ENCODE data around the gene PANK3. TPM values are rescaled to one million over a fixed set of nuclear protein-coding genes. Genes with fewer than 3 reads are reported as not detected.
"Not testable (repeated sequence)": the region's sequence is repeated elsewhere in the genome, so short reads cannot be mapped to it uniquely, and the experiment has no call there.

The PANK3 gene
- polyA plus RNA-seq, 10 donors = 30.5 to 54.1 (median 41.3) TPM

- DNase-seq = no peak
Observed at GRCh38 chr5:168596927-168597326, 17.8 kb upstream of the PANK3 start.

DNA sequence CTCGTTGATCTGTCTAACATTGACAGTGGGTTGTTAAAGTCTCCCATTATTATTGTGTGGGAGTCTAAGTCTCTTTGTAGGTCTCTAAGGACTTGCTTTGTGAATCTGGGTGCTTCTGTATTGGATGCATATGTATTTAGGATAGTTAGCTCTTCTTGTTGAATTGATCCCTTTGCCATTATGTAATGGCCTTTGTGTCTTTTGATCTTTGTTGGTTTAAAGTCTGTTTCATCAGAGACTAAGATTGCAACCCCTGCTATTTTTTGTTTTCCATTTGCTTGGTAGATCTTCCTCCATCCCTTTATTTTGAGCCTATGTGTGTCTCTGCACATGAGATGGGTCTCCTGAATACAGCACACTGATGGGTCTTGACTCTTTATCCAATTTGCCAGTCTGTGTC lies 17.0 kb upstream of the PANK3 start:
- not testable (repeated sequence) for DNase-seq

- no peak for DNase-seq
Observed at GRCh38 chr5:168592014-168592368, 12.8 kb upstream of the PANK3 start.

- DNase-seq = no peak
Observed at GRCh38 chr5:168591302-168592013, 12.3 kb upstream of the PANK3 start.

GRCh38 chr5:168590666-168591065 lies 11.5 kb upstream of the PANK3 start:
- DNase-seq = no peak

GRCh38 chr5:168587987-168588386 lies 8.8 kb upstream of the PANK3 start:
- DNase-seq = no peak

DNA sequence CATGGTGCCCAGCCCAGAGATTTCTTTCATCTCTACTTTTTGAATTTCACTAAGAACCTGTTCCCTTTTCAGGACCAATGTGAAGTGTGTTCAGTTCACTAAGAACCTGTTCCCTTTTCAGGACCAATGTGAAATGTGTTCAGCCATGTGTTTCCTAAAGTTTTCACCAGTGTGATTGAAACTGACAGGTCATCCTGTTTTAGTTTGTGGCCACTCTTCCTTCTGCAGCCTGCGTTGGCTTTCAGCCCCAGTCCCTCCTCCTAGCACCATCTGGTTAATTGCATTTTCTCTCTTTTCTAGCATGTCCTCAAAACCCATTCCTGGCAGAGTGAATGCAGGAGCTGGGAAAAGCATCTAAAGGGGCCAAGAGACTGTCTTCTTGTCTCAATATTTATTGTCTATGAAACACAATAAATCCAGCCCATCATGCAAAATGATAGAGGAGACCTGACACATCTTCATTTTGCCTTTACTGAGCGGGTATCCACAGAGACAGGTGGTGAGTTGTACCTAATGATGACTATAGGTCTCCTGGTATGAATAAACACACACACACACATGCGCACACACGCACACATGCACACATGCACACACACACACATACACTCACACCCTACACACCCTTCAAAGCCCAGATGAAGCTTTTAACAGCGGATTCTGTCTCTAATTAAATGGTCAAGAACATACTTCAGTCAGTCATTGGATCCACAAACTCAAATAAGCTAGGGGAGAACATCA lies 6.1 kb upstream of the PANK3 start:
- no peak for DNase-seq

DNA sequence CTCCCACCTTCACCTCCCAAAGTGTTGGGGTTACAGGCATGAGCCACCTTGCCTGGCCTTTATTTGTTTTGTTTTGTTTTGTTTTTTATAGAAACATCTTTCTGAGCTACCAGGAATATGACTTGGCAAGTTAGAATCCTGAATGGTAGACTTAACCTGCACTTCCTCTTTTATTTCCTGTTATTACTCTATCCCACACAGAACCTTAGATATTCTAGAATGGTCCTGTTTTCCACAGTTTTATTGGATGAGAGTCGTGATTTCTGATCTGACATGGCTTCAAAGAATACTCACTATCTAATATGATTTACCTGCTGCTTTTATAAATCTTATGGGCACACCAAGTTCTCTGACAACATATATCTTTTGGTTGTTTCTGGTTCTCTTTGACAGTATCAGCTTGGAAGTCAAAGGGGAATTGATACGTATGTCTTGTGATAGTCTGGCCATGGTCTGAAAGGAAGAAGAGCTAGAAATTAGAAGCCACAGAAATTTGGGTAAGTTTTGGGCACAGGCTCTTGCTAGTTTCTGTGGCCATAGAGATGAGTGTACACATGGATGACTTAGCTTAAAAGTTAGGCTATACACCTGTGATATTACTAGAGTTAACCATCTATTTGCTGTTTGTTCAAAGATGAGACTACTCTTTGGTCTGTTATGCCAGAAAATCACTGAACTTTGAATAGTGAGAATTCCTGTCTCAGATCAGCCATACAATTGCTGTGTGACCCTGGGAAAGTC lies 4.7 kb upstream of the PANK3 start:
- DNase-seq = no peak

DNA sequence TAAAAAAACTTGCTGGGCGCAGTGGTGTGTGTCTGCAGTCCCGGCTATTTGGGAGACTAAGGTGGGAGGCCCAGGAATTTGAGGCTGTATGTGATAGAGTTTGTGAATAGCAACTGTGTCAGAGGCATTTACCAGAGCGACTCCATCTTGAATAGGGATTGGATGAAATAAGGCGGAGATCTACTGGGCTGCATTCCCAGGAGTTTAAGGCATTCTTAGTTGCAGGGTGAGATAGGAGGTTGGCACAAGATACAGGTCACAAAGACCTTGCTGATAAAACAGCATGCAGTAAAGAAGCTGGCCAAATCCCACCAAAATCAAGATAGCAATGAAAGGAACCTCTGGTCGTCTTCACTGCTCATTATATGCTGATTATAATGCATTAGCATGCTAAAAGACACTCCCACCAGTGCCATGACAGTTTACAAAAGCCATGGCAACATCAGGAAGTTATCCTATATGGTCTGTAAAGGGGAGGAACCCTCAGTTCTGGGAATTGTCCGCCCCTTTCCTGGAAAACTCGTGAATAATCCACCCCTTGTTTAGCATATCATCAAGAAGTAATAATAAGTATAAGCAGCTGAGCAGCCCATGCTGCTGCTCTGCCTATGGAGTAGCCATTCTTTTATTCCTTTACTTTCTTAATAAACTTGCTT lies 1.8 kb upstream of the PANK3 start:
- not testable (repeated sequence) for DNase-seq

GRCh38 chr5:168580227-168580508 lies 1.0 kb upstream of the PANK3 start:
- DNase-seq = no peak

- peak; percentile 99 to 100 (median 99) for DNase-seq
Observed at GRCh38 chr5:168579488-168580226, 489 bp upstream of the PANK3 start.

GRCh38 chr5:168578006-168578405 lies 1.2 kb downstream of the PANK3 start:
- no peak for DNase-seq

- no peak for DNase-seq
Observed at GRCh38 chr5:168575391-168576372, 3.5 kb downstream of the PANK3 start.

DNA sequence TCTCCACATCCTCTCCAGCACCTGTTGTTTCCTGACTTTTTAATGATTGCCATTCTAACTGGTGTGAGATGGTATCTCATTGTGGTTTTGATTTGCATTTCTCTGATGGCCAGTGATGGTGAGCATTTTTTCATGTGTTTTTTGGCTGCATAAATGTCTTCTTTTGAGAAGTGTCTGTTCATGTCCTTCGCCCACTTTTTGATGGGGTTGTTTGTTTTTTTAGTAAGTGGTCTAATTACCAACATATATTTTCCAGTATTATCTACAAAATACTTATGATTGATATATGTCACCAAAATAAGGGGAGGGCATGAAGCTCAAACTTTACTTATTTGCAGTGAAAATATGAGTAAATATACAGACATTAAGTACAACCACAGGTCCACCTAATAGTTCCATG lies 5.0 kb downstream of the PANK3 start:
- not testable (repeated sequence) for DNase-seq

- DNase-seq = not testable (repeated sequence)
Observed at GRCh38 chr5:168573663-168574062, 5.5 kb downstream of the PANK3 start.

DNA sequence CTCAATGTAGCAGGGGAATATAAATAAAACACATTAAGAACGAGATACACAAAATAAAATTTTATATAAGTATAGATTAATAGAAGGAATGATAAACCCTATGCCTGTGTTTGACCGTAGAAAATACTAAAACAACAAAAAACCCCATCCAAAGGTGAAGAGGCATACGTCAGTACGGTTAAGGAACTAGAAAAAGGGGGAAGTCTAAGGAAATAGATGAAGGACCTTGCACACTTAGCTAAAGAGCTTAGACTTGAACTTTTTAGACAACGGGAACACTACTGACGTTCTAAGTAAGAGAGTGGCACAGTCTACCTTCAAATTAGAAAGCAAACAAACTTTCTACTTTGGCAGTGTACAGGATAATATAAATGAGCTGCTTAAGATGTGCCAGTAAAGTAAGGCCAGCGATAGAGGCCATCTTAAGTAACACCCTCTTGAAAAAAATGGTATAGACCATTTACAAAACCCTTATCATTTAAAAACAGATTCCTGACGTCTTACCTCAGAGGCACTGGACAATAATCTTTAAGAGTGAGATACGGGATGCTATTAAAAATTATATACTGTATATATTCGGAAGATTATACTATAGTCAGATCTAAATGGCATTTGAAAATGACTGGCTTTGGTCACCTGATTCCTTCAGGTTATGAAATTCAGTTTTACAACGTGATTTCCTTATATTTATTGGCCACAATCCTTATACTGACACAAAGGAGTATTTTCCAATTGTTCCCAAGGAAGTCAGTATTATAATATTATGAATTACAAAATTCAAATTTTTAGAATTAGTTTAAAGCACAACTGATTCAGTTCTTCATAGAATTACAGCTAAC lies 8.5 kb downstream of the PANK3 start:
- no peak for DNase-seq

DNA sequence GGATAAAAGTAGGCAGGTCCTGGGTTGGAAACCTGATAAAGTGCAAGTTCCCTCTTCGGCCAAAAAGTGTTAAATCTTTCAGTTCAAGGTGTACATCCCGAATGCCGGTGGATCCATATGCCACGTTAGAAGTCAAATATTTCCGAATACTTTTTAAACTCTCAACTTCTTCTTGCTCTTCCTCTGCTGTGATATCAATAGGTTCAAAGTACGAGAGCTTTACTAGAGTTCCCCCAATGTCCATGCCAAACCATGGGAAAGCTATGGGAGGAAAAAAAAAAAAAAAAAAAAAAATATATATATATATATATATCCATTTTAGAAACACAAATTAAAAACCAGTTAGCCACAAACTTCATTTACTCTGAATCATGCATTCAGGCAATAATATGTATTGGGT lies 10.4 kb downstream of the PANK3 start:
- no peak for DNase-seq

DNA sequence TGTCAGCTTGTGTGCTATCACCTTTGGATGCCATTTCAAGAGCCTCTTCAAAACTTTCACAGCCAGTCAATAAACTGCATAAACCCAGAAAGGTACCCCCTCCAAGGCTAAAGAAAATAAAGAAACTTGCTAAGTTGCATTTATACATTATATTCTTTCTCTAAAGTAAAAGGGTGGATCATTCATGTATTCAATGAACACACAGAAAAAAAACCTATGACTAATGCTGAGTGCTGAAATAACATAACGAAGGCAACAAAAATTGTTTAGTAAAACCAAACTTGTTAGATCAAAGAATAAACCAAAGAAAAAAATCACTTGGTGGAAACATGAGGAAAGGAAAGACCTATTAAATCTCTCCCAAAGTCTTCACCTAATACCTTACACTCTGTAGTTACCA lies 15.2 kb downstream of the PANK3 start:
- no peak for DNase-seq

GRCh38 chr5:168562279-168562678 lies 16.9 kb downstream of the PANK3 start:
- DNase-seq = no peak

DNA sequence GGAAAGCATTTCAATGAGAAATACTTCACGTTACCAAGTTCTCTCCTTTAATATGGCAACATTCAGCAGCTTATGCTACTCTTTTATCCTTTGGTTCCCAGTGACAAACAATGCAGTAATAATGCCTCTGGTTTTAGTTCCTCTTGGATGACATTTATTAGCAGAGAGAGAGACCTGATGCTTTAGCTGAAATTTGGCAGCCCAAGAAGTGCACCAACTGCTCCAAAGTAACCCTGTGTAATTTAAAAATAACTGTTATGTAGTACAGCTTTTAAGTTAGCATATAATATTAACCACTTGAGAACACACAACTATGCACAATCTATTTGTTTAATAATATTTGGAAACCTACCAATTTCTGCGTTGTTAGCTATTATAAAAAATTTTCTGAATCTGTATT lies 21.8 kb downstream of the PANK3 start:
- no peak for DNase-seq
